Suprapubic skin (tissue), 4 donors: Measurements from ENCODE around the gene PLP2.

ENCODE experiments used
- CTCF ChIP-seq, 2 donors: fragments of 200-600 bp in 1 of 2; fragments of 450-650 bp in 1 of 2; sonication (generic) in 1 of 2; IDR thresholded peaks; one replicate each; pipeline ENCODE4 v1.5.1; 2016 to 2019; ENCODE audit warnings: antibody characterized with exemption in 2 of 2, mild to moderate bottlenecking in 1 of 2, moderate library complexity in 1 of 2
- EP300 ChIP-seq: sonication (generic); formaldehyde crosslinking; IDR thresholded peaks from one replicate; pipeline ENCODE4 v1.6.1; 2017; ENCODE audit warnings: antibody characterized with exemption
- POLR2A ChIP-seq, 2 donors: fragments of 450-650 bp; IDR thresholded peaks; one replicate each; pipeline ENCODE4 v1.6.1; 2017; ENCODE audit warnings: antibody characterized with exemption in 2 of 2, mild to moderate bottlenecking in 2 of 2, moderate library complexity in 2 of 2
- POLR2AphosphoS5 ChIP-seq, 3 donors: sonication (generic); formaldehyde crosslinking; IDR thresholded peaks; one replicate each; pipeline ENCODE4 v1.6.1; 2017; ENCODE audit warnings: antibody characterized with exemption in 3 of 3

- TF ChIP-seq POLR2AphosphoS5 (IDR thresholded peaks at IDR 0.05) (no peak), CTCF (IDR thresholded peaks at IDR 0.05) (peak; percentile 60 to 87), POLR2A (IDR thresholded peaks at IDR 0.05) (peak in 1 of 2 donors; percentile 5), EP300 (no peak)
Measured at GRCh38 chrX:49163555-49164419, 7.9 kb upstream of the PLP2 start.
